CD4-positive, alpha-beta T cell (primary cell): ENCODE results near the gene SAMM50. TPM values are rescaled to one million over a fixed set of nuclear protein-coding genes. Genes with fewer than 3 reads are reported as not detected.

Source experiments
- ATAC-seq: fragments of 200-7000 bp; cut with Tn5 transposase; one replicate; pipeline ENCODE4 v1.10.0; 2022; ENCODE audit warnings: mild to moderate bottlenecking; ENCODE audit not compliant: poor library complexity
- CTCF ChIA-PET: fragments of 350-600 bp; sonication (Branson Sonifier 250); formaldehyde crosslinking; loops from one replicate; lab custom pipeline; 2021; ENCODE audit warnings: antibody characterized with exemption, inconsistent platforms; lab: Charles Lee
- POLR2A ChIA-PET: fragments of 350-600 bp; sonication (Branson Sonifier 250); formaldehyde crosslinking; loops from one replicate; lab custom pipeline; 2021; ENCODE audit warnings: antibody characterized with exemption, inconsistent platforms; lab: Charles Lee
- DNase-seq, 14 experiments: peaks; one replicate each; pipeline ENCODE4 v3.0.0-alpha.2; 2013 to 2020; ENCODE audit warnings: mixed read lengths in 2 of 14
- H3K27ac ChIP-seq, 2 donors: one replicate each; pipeline versions ENCODE4 v1.5.1 to v1.7.0; 2013; ENCODE audit warnings: low read length in 2 of 2, low read depth in 1 of 2, mild to moderate bottlenecking in 1 of 2
- H3K27me3 ChIP-seq, 2 experiments: 1 replicate in 1 of 2; 2 replicates in 1 of 2; pipeline versions ENCODE4 v1.6.1 to v1.7.0; 2013; ENCODE audit warnings: low read length in 2 of 2, control low read depth in 1 of 2, mild to moderate bottlenecking in 1 of 2, moderate library complexity in 1 of 2; ENCODE audit not compliant: insufficient read depth in 2 of 2, control insufficient read depth in 1 of 2
- H3K36me3 ChIP-seq: one replicate; pipeline ENCODE4 v1.6.1; 2013; ENCODE audit warnings: low read length, control low read depth; ENCODE audit not compliant: insufficient read depth
- H3K4me1 ChIP-seq: one replicate; pipeline ENCODE4 v1.6.1; 2013; ENCODE audit warnings: low read length, control low read depth; ENCODE audit not compliant: insufficient read depth
- H3K4me3 ChIP-seq: one replicate; pipeline ENCODE4 v1.5.1; 2013; ENCODE audit warnings: mild to moderate bottlenecking, low read length, moderate library complexity
- H3K9me3 ChIP-seq, 2 experiments: 1 replicate in 1 of 2; 2 replicates in 1 of 2; pipeline versions ENCODE4 v1.6.1 to v1.7.0; 2013; ENCODE audit warnings: low read length in 2 of 2, mild to moderate bottlenecking in 2 of 2, control low read depth in 1 of 2, moderate library complexity in 1 of 2; ENCODE audit not compliant: control insufficient read depth in 1 of 2, insufficient read depth in 1 of 2
- H3K27ac Mint-ChIP-seq: one replicate; pipeline ENCODE4 v1.8.0; 2020; ENCODE audit warnings: mixed read lengths
- H3K27me3 Mint-ChIP-seq: one replicate; pipeline ENCODE4 v1.8.0; 2021; ENCODE audit warnings: mixed read lengths
- H3K36me3 Mint-ChIP-seq: one replicate; pipeline ENCODE4 v1.8.0; 2021; ENCODE audit warnings: low read depth, mixed read lengths
- H3K4me1 Mint-ChIP-seq: one replicate; pipeline ENCODE4 v1.8.0; 2021; ENCODE audit warnings: low read depth, mixed read lengths
- H3K4me3 Mint-ChIP-seq: one replicate; pipeline ENCODE4 v1.8.0; 2020; ENCODE audit warnings: mild to moderate bottlenecking, mixed read lengths
- H3K9me3 Mint-ChIP-seq: one replicate; pipeline ENCODE4 v1.8.0; 2020; ENCODE audit warnings: mixed read lengths
- intact Hi-C, 2 experiments: fragments of 100-400 bp; cut with DNase I in 1 of 2; cut with micrococcal nuclease in 1 of 2; formaldehyde crosslinking; loops; one replicate each; pipeline versions ENCODE4 v1.15.1 to v1.9.0; 2023 to 2025; cut with DNase I, micrococcal nuclease
- polyA plus RNA-seq, 2 donors: library from polyadenylated mRNA; unstranded; fragments of 120-200 nt; gene quantifications; one replicate each; pipeline ENCODE4 v1.2.1, GENCODE V29; 2013
- total RNA-seq, 174 experiments: library from RNA in 2 of 174; stranded (reverse) in 2 of 174; gene quantifications; one replicate each; pipeline ENCODE4 v1.2.3 and lab custom pipeline; 2021 to 2026
- TF ChIP-seq, protein P1 (sequence below): fragments of 200-600 bp; IDR thresholded peaks from one replicate; pipeline ENCODE4 v1.8.0; 2022; ENCODE audit warnings: antibody characterized with exemption, mild to moderate bottlenecking

The SAMM50 gene
- total RNA-seq (10 to 100 TPM; 15.2 to 18.0 TPM), total RNA-seq (lab: John Stamatoyannopoulos, UW) (17.9 to 77.8 (median 36.9) reads per million in 172 experiments)
- 33.7 TPM for polyA plus RNA-seq (2013, experiment 1 of 2)
- 38.5 TPM for polyA plus RNA-seq (2013, experiment 2 of 2)

DNA sequence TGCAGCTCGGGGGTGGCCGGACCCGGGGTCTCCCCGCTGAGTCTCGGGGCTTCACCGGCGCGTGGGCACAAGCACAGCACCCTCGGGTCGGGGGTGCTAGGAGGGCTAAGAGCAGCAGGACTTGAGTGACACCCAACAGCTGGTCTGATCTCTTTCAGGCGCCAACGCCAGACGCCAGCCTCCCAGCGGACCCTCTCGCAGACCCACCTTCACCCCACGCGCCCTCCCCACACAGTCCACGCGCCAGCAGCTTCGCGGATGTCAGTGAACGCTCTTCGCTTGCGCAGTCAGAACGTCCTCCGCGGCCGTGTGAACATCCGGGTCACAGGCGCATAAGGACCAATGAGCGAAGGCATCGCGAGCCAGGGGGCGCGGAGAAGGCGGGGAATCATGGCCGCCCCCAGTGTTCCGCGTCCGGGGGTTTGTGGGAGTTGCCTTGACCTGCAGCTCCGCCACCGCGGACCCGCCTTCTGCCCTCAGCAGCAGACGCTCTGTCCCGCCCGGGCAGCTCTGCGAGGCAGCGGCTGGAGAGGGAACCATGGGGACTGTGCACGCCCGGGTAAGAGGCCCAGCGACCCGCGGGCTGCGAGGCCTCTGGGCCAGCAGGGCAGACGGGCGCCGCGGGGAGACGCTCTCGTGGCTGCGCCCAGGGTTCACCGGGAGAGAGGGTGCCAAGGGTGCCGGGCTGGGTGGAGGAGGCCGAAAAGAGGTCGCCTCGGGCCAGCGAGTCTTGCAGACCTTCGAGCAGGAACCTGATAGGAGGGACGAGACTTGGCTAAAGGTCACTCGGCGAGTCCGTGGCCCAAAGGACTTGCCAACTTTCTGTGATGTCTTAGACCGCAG lies at the start of gene SAMM50:
Gene SAMM50, plus strand, starts transcription at position 403 of the 843 bp plus-strand sequence. Its CDS starts 136 bp downstream, at position 539.
- H3K9me3 Mint-ChIP-seq = no peaks in the 10 kb centered on the region
- TF ChIP-seq, protein P1, sequence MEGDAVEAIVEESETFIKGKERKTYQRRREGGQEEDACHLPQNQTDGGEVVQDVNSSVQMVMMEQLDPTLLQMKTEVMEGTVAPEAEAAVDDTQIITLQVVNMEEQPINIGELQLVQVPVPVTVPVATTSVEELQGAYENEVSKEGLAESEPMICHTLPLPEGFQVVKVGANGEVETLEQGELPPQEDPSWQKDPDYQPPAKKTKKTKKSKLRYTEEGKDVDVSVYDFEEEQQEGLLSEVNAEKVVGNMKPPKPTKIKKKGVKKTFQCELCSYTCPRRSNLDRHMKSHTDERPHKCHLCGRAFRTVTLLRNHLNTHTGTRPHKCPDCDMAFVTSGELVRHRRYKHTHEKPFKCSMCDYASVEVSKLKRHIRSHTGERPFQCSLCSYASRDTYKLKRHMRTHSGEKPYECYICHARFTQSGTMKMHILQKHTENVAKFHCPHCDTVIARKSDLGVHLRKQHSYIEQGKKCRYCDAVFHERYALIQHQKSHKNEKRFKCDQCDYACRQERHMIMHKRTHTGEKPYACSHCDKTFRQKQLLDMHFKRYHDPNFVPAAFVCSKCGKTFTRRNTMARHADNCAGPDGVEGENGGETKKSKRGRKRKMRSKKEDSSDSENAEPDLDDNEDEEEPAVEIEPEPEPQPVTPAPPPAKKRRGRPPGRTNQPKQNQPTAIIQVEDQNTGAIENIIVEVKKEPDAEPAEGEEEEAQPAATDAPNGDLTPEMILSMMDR = no peak
- Histone ChIP-seq H3K4me1 (peaks cover 31% of the 10 kb centered on the region), H3K4me3 (peak within 1 kb of the TSS; percentile 95), H3K9me3 (no peaks in the 10 kb centered on the region), H3K27me3 (no peaks in the 10 kb centered on the region), H3K27ac (peak within 1 kb of the TSS; percentile 53 to 68), H3K36me3 (no peaks in the 10 kb centered on the region)
- H3K27ac Mint-ChIP-seq = peak within 1 kb of the TSS; percentile 89
- peaks cover 51% of the 10 kb centered on the region for H3K4me1 Mint-ChIP-seq
- ChIA-PET POLR2A (interaction anchor here (0.7 to 1.8 kb wide), 13 partner anchors 9 to 1208 kb away, joined by 3 to 11 read pairs (median 4); partner anchors contain the start of genes EFCAB6, NUP50, PARVB and PARVG), CTCF (interaction anchor here (1.7 to 1.8 kb wide), 2 partner anchors 9 to 730 kb away, joined by 6 to 14 read pairs; no protein-coding TSS in a partner anchor)
- DNase-seq (peak; percentile 82 to 95 (median 86)), ATAC-seq (peak; percentile 96)
- H3K27me3 Mint-ChIP-seq = no peaks in the 10 kb centered on the region
- H3K36me3 Mint-ChIP-seq = peaks cover 27% of the 10 kb centered on the region
- intact Hi-C loops = loop anchor here in 1 of 2 experiments (1.0 to 10.0 kb wide), 2 partner anchors 143 to 230 kb away; partner anchors contain the start of genes EFCAB6 and PARVG
- H3K4me3 Mint-ChIP-seq = peak within 1 kb of the TSS; percentile 98

DNA sequence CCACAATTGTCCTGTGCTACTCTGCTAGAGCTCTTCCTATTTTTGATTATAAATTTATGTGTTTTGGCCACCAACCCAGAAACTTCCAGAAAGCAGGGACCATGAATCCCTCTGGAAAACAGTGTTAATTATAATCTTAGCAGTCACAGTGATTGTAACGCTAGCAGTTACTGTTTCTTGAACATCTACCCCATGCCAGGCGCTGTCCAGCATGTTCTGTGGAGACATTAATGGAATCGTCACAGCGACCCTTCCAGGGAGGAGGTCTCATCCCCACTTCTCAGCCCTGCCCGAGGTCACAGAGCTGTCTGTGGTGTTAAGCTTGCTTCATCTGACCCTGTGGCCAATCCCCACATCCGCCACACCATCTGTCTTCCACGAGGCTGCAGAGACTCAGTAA lies 49.6 kb upstream of the SAMM50 start:
- no peak overlapping the region for H3K27ac Mint-ChIP-seq
- ATAC-seq = no peak
- no peaks in the 10 kb centered on the region for H3K36me3 Mint-ChIP-seq
- POLR2A ChIA-PET = no interaction called here
- CTCF ChIA-PET = no interaction called here
- H3K4me1 Mint-ChIP-seq = no peaks in the 10 kb centered on the region
- H3K27me3 ChIP-seq = peaks cover 0 to 10% of the 10 kb centered on the region in 2 experiments
- no peak overlapping the region for H3K4me3 Mint-ChIP-seq
- H3K9me3 Mint-ChIP-seq = no peaks in the 10 kb centered on the region
- H3K36me3 ChIP-seq = no peaks in the 10 kb centered on the region
- H3K4me3 ChIP-seq = no peak overlapping the region
- intact Hi-C loops = no loop called here
- no peaks in the 10 kb centered on the region for H3K4me1 ChIP-seq
- H3K27ac ChIP-seq = no peak overlapping the region
- peaks cover 23% of the 10 kb centered on the region for H3K27me3 Mint-ChIP-seq
- H3K9me3 ChIP-seq = no peaks in the 10 kb centered on the region
- TF ChIP-seq, protein P1 = no peak
- no peak for DNase-seq

DNA sequence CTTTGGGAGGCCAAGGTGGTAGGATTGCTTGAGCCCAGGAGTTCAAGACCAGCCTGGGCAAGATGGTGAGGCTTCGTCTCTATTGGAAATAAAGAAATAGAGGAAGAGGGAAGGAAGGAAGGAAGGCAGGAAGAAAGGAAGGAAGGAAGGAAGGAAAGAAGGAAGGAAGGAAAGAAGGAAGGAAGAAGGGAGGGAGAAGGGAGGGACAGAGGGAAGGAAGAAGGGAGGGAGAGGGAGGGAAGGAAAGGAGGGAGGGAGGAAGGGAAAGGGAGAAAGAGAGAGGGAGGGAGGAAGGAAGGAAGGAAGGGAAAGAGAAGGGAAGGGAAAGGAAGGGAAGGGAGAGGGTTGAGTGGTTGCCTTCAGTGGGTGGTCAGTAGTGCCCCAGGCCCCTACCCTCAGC lies 45.5 kb upstream of the SAMM50 start:
- no peak overlapping the region for H3K27ac Mint-ChIP-seq
- ATAC-seq = no peak
- no peaks in the 10 kb centered on the region for H3K4me1 Mint-ChIP-seq
- H3K4me3 ChIP-seq = no peak overlapping the region
- no peak overlapping the region for H3K4me3 Mint-ChIP-seq
- H3K27me3 ChIP-seq = peaks cover 6 to 8% of the 10 kb centered on the region in 2 experiments
- H3K27ac ChIP-seq = no peak overlapping the region
- DNase-seq = no peak
- ChIA-PET POLR2A (no interaction called here), CTCF (no interaction called here)
- no peaks in the 10 kb centered on the region for H3K9me3 ChIP-seq
- no peaks in the 10 kb centered on the region for H3K36me3 Mint-ChIP-seq
- no peaks in the 10 kb centered on the region for H3K4me1 ChIP-seq
- peaks cover 40% of the 10 kb centered on the region for H3K27me3 Mint-ChIP-seq
- intact Hi-C loops = no loop called here
- no peaks in the 10 kb centered on the region for H3K36me3 ChIP-seq
- TF ChIP-seq, protein P1 = no peak
- no peaks in the 10 kb centered on the region for H3K9me3 Mint-ChIP-seq
